ENCODE measurements around the gene NFATC1. TPM values are rescaled to one million over a fixed set of nuclear protein-coding genes. Genes with fewer than 3 reads are reported as not detected.

Gene NFATC1
- total RNA-seq, 1 donor from 2014 or later, result 8.1 TPM

DNA sequence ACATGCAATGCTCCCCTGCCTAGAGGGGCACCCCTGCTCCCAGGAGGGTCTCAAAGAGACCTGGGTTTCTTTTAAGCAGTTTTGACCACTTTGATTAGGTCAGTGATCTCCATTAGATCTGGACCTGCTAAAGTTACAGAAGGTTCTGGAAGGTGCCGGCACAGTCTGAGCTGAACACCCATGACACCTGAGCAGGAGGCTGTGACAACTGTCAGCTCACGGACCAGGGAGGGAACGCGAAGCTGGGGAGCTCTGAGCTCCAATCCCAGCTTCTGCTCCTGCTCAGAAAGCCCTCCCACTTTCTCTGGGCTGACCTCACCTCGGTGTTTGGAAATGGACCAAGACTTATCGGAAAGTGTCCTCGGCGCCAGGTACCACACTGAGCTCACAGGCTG is 113.8 kb downstream of the NFATC1 start:
- H3K27ac Mint-ChIP-seq (ENCODE audit: unreplicated experiment), result no peak overlapping the region
- H3K9me3 Mint-ChIP-seq (ENCODE audit: unreplicated experiment), result no peaks in the 10 kb centered on the region
- H3K36me3 Mint-ChIP-seq (ENCODE audit: unreplicated experiment), result no peaks in the 10 kb centered on the region
- H3K4me3 Mint-ChIP-seq (ENCODE audit: unreplicated experiment), result no peak overlapping the region
- peaks cover 5% of the 10 kb centered on the region for H3K27me3 Mint-ChIP-seq (ENCODE audit: unreplicated experiment)
- DNase-seq (ENCODE audit: extremely low spot score, unreplicated experiment), result peak; percentile 62
- TF ChIP-seq CTCF (IDR thresholded peaks at IDR 0.05), result no peak
- peaks cover 11% of the 10 kb centered on the region for H3K4me1 Mint-ChIP-seq (ENCODE audit: unreplicated experiment)

- H3K9me3 Mint-ChIP-seq (ENCODE audit: unreplicated experiment), result no peaks in the 10 kb centered on the region
- H3K36me3 Mint-ChIP-seq (ENCODE audit: unreplicated experiment), result no peaks in the 10 kb centered on the region
- DNase-seq (ENCODE audit: extremely low spot score, unreplicated experiment), result peak; percentile 68
- no peak overlapping the region for H3K4me3 Mint-ChIP-seq (ENCODE audit: unreplicated experiment)
- H3K27ac Mint-ChIP-seq (ENCODE audit: unreplicated experiment), result no peak overlapping the region
- peaks cover 11% of the 10 kb centered on the region for H3K4me1 Mint-ChIP-seq (ENCODE audit: unreplicated experiment)
- peaks cover 5% of the 10 kb centered on the region for H3K27me3 Mint-ChIP-seq (ENCODE audit: unreplicated experiment)
- no peak for TF ChIP-seq CTCF (IDR thresholded peaks at IDR 0.05)
Observed at GRCh38 chr18:79510046-79510685, 114.4 kb downstream of the NFATC1 start.

DNA sequence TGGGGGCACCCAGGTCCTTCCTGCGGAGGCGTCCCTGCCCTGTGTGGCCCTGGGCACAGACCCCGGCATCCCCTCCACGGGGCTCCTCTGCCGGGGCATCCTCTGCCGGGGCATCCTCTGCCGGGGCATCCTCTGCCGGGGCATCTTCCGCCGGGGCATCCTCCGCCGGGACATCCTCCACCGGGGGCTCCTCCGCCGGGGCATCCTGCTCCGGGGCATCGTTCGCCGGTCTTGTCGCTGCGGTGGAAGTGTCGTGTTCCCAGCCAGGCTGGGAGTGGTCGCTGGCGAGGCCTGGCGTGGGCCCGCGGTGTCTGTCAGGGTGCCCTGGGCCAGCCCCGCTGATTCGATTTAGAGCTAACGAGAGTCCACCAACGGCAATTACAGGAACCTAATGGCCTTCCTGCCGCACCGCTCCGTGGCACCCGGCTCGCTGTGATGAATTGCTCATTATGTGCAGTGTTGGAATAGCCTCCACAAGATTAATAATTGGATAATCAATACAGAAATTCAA is 115.1 kb downstream of the NFATC1 start:
- no peaks in the 10 kb centered on the region for H3K9me3 Mint-ChIP-seq (ENCODE audit: unreplicated experiment)

GRCh38 chr18:79511271-79511670 is 115.5 kb downstream of the NFATC1 start:
- TF ChIP-seq CTCF (IDR thresholded peaks at IDR 0.05), result no peak
- Mint-ChIP-seq H3K4me1 (ENCODE audit: unreplicated experiment) (peaks cover 10% of the 10 kb centered on the region), H3K27ac (ENCODE audit: unreplicated experiment) (no peak overlapping the region), H3K36me3 (ENCODE audit: unreplicated experiment) (no peaks in the 10 kb centered on the region), H3K9me3 (ENCODE audit: unreplicated experiment) (no peaks in the 10 kb centered on the region), H3K4me3 (ENCODE audit: unreplicated experiment) (no peak overlapping the region), H3K27me3 (ENCODE audit: unreplicated experiment) (peaks cover 5% of the 10 kb centered on the region)
- DNase-seq (ENCODE audit: extremely low spot score, unreplicated experiment), result no peak

More for the DNA sequence above, 115.1 kb downstream of the NFATC1 start:
- Mint-ChIP-seq H3K36me3 (ENCODE audit: unreplicated experiment) (no peaks in the 10 kb centered on the region), H3K27ac (ENCODE audit: unreplicated experiment) (no peak overlapping the region), H3K4me3 (ENCODE audit: unreplicated experiment) (no peak overlapping the region), H3K27me3 (ENCODE audit: unreplicated experiment) (peaks cover 5% of the 10 kb centered on the region), H3K4me1 (ENCODE audit: unreplicated experiment) (peaks cover 11% of the 10 kb centered on the region)
- no peak for TF ChIP-seq CTCF (IDR thresholded peaks at IDR 0.05)
- peak; percentile 81 for DNase-seq (ENCODE audit: extremely low spot score, unreplicated experiment)

GRCh38 chr18:79511671-79512301 is 116.1 kb downstream of the NFATC1 start:
- peaks cover 5% of the 10 kb centered on the region for H3K27me3 Mint-ChIP-seq (ENCODE audit: unreplicated experiment)
- no peak overlapping the region for H3K27ac Mint-ChIP-seq (ENCODE audit: unreplicated experiment)
- H3K9me3 Mint-ChIP-seq (ENCODE audit: unreplicated experiment), result no peaks in the 10 kb centered on the region
- no peaks in the 10 kb centered on the region for H3K36me3 Mint-ChIP-seq (ENCODE audit: unreplicated experiment)
- peak; percentile 80 for DNase-seq (ENCODE audit: extremely low spot score, unreplicated experiment)
- H3K4me3 Mint-ChIP-seq (ENCODE audit: unreplicated experiment), result no peak overlapping the region
- H3K4me1 Mint-ChIP-seq (ENCODE audit: unreplicated experiment), result peaks cover 5% of the 10 kb centered on the region
- no peak for TF ChIP-seq CTCF (IDR thresholded peaks at IDR 0.05)

All from osteocyte (in vitro differentiated cells).